SHP77 treated with DMSO at 0.1 percent for 48 hours (cell line): ENCODE results near the gene ASPG.
"Not testable (repeated sequence)": the region's sequence is repeated elsewhere in the genome, so short reads cannot be mapped to it uniquely, and the experiment has no call there.

Source experiments
- DNase-seq: peaks from one replicate; lab custom pipeline; 2025; lab: John Stamatoyannopoulos, UW

The ASPG gene

DNA sequence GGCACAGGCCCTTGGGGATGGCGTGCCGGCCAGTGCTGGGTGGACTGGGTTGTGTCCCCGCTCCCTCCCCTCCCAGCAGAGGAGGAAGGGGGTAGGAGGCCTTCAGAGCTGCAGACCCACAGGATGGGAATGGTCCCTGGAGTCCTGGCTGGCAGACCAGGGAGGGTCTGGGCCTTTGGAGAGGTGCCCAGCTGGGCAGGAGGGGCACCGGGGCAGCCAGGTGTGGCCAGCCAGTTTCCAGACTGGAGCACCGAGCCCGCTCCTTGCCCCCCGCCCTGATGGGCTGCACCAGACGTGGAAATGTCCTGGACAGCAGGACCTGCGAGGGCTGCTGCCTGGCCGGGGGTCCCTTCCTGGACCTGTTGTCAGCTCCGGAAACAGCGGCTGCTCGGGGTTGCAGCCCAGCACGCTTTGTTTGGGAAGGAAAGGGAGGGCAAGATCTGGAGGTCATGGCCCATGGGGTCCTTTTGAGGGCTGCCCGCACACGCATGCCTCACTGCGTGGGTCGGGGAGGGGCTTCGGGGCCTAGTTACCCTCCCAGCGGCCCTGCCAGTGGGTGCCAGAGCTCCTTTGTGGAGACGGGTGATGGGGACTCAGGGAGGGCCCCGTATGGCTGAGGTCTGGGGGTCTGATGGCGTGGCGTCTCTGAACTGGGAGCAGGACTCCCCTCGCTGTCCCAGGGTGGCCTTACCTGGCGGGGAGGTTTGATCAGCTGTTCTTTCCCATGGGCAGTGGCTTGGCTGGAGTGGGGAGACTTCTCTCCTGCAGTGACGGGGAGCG lies 62.0 kb downstream of the ASPG start:
- DNase-seq, result no peak

DNA sequence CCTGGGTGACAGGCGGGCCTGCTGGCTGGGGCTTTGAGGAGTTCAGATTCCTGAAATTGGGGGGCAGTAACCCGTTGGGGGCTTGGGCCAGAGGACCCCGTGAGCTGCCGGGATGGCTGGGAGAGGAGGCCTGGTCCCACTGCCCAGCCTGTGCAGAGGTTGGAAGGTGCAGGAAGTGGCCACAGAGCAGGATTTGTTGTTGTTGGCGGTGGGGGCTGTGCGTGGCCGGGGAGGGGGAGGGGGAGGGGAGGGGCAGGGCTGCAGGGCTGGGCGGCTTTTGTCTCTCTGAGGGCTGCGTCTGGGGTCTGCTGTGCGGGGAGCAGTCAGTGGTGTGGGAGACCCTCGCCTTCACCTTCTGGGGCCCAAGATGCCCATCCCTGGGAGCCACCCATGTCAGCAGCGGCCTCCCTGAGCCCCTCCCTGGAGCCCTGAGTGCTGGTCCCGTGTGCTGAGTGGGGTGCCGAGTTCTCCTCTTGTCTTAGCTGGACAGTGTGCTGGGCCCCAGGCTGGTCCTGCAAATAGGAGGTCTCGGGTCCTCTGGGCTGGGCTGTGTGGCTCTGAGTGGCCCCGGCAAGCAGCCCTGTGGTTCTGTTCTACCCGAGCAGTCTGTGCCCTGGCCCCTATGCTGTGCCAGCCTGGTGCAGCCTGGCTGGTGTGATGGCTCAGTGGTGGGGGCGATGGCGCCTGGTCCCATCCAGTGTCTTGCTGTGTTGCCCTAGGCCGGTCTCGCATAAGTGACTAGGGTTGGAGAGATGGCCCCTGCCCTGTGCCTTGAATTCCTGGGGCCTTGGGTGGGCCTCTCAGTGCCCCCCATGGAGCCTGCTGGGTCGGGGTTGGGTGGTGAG lies 63.2 kb downstream of the ASPG start:
- no peak for DNase-seq

DNA sequence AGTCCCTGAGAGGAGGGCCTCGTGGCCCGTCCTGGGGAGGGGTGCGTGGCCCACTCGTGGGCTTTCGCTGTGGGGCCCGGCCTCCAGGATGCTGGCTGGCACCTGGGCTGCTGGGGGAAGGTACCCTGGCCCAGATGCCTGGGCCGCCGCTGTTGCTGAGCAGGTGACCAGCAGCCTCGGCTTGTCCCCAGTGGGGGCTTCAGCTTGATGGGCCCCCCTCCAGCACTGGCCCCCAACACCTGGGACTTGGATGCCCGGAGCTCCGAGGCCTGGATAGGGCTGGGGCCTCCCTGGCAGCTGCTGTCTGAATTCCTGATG lies 63.7 kb downstream of the ASPG start:
- DNase-seq, result no peak

DNA sequence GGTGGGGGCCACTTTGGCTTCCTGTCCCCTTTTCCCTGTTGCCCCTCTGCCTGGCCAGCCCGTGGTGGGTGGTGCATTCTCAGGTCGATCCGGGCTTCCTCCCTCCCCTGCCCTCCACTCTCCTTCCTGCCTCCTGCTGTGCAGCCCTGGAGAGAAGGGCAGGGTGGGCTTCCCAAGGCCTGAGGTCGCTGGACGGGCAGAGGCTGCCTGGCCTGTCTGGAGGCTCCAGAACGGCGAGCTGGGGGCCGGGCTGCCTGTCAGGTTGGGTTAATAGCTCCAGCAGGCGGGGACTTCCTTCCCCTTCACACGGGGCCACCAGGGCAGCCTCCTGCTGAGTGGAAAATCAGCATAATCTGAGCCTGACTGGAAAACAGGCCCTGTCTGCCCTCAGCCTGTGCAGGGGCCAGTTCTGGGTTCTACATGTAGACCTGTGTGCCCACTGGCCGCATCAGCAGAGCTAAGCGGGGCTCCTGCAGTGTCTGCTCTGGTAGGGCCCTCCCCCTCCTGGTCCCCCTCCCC lies 64.2 kb downstream of the ASPG start:
- DNase-seq, result no peak

DNA sequence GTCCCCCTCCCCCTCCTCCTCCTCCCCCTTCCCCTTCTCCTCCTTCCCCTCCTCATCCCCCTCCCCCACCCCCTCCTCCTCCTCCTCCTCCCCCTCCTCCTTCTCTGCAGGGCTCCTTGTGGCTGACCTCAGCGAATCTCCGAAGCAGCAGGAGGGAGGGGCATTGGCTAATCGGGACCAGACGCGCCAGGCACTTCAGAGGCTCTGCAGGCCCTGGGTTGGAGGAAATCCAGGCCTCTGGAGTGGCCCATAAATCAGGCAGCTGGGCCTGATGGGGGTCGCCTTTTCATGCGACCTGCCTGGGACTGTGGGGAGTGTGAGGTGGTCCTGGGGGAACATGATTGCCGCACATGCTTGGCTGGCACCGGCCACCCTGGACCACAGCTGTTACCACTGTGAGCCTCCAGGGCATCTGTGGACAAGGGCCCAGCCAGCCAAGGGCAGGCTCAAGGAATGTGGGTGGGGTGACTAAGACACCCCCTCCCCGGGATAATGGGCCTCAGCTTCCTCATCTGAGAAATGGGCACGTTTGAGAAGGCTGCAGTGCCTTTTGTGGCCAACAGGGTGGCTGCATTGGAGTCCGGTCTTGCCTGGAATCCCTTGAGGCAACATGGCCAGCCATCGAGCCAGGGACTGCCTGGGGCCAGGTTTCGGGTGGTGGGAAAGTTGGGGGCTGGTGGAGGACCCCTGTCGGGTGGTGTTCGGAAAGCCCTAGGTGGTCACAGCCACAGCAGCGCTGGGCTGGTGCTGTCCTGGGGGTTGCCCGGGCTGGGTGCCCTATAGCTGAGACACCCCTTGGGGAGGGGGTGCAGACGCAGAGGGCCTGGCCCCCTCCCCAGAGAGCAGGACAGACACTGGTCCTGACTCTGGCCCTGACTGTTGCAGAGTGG lies 64.9 kb downstream of the ASPG start:
- no peak for DNase-seq

- DNase-seq, result no peak
Measured at GRCh38 chr14:104151026-104151381, 65.5 kb downstream of the ASPG start.

DNA sequence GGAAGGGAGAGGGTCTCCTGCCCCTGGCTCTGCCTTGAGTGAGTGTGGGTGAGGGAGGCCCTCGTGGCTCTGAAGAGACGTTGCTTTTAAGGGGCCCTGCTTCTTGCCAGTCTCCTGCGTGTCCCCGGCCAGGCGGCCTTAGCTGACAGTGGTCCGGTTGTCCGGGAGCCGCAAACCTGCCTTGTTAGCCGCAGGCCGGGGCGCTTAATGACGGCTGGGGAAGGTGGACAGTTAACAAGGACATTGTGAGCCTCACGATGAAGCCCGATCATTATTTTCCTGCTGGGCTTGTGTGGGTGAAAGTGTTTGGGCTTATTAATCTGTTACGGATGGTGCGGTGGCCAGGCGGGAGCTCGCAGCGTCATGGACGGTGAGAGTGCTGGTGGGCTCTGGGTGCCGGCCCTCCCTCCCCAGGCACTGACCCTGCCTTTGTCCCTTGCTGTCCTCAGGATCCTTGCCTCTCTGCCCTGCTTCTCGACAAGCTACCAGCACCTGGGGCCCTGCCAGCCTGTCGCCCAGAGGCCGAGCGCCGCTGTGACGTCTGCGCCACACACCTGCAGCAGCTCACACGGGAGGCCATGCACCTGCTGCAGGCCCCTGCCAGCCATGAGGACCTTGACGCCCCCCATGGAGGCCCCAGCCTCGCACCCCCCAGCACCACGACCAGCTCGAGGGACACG lies 66.2 kb downstream of the ASPG start:
- DNase-seq, result no peak

DNA sequence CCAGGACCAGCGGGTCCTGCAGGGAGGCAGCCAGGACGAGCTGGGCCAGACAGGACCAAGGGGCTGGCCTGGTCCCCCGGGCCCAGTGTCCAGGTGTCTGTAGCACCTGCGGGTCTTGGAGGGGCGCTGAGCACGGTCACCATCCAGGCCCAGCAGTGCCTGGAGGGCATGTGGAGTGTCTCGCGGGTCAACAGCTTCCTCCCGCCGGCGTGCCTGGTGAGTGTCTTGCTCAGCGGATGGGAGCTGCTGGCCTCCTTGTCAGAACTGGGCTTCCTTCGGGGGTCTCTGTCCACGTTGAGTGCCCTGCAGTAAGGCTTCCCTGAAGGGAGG lies 66.7 kb downstream of the ASPG start:
- DNase-seq, result no peak

GRCh38 chr14:104152686-104153393 lies 67.3 kb downstream of the ASPG start:
- no peak for DNase-seq

GRCh38 chr14:104153394-104153755 lies 67.9 kb downstream of the ASPG start:
- DNase-seq, result not testable (repeated sequence)

DNA sequence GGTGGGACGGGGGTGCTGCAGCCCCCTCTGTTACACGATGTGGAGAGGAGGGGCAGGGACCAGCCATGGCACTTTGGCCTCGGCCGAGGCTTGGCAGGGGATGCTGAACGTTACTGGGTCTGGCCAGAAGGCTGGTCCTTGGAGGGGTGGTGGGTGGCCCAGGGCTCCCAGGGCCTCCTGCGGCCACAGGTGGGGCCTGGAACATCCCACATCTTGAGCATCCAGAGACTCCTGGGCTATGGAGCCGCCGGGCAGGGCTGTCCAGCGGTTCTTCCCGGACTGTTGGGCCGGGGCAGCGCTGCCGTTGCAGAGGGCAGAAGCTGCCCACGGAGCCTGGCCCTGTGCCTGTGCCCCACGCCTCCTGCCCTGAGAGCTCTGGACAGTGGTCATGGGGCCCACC lies 68.7 kb downstream of the ASPG start:
- DNase-seq, result no peak

GRCh38 chr14:104155513-104155912 lies 70.0 kb downstream of the ASPG start:
- no peak for DNase-seq

- no peak for DNase-seq
Measured at GRCh38 chr14:104156142-104156541, 70.6 kb downstream of the ASPG start.

GRCh38 chr14:104157016-104157928 lies 71.8 kb downstream of the ASPG start:
- no peak for DNase-seq

GRCh38 chr14:104158827-104159798 lies 73.6 kb downstream of the ASPG start:
- no peak for DNase-seq

DNA sequence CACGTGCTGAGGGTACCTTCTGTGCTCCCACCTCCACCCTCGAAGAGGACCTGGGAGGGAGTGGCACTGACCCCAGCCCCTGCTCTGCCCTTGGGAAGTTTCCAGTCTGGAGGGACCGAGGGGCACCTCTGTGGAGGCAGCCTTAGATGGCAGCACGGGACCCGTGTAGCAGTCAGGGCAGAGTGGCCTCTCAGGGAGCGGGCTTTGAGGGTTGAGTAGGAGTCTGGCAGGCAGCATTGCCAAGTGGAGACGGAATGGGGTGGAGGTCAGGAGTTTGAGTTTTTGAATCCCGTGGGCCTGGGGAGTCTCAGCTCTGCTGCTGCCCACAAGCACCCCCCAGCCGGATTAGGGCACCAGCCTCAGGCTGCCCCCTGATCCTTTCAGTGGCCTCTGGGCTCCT lies 74.5 kb downstream of the ASPG start:
- DNase-seq, result no peak

GRCh38 chr14:104161602-104162367 lies 76.3 kb downstream of the ASPG start:
- DNase-seq, result no peak

GRCh38 chr14:104162495-104162894 lies 77.0 kb downstream of the ASPG start:
- DNase-seq, result no peak
